ENCODE results near the gene TSR3.

Gene TSR3

DNA sequence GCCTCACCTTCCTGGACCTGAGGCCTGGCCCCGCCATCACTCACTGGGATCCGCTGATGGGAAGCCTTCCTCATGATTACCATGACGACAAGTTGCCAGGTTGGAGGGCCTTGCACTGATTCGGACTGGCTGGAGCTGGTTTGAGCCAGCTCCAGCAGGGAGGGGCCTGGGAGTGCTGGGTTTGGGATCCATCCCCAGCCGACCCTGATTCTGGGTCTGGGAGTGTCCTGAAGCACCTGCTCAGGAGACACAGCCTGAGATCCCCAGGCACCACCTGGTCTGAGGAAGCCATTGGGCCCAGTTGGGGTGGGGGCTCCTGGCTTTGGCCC is 24.1 kb downstream of the TSR3 start:
- H3K4me3 ChIP-seq (ENCODE audit: control insufficient read depth, low read depth, low read length), result no peak overlapping the region
- no peak for DNase-seq (ENCODE audit: low read depth)
- TF ChIP-seq, protein P1, sequence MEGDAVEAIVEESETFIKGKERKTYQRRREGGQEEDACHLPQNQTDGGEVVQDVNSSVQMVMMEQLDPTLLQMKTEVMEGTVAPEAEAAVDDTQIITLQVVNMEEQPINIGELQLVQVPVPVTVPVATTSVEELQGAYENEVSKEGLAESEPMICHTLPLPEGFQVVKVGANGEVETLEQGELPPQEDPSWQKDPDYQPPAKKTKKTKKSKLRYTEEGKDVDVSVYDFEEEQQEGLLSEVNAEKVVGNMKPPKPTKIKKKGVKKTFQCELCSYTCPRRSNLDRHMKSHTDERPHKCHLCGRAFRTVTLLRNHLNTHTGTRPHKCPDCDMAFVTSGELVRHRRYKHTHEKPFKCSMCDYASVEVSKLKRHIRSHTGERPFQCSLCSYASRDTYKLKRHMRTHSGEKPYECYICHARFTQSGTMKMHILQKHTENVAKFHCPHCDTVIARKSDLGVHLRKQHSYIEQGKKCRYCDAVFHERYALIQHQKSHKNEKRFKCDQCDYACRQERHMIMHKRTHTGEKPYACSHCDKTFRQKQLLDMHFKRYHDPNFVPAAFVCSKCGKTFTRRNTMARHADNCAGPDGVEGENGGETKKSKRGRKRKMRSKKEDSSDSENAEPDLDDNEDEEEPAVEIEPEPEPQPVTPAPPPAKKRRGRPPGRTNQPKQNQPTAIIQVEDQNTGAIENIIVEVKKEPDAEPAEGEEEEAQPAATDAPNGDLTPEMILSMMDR (conservative IDR thresholded peaks at IDR 0.05; ENCODE audit: control insufficient read depth, insufficient read depth, low read depth, low read length), result no peak

DNA sequence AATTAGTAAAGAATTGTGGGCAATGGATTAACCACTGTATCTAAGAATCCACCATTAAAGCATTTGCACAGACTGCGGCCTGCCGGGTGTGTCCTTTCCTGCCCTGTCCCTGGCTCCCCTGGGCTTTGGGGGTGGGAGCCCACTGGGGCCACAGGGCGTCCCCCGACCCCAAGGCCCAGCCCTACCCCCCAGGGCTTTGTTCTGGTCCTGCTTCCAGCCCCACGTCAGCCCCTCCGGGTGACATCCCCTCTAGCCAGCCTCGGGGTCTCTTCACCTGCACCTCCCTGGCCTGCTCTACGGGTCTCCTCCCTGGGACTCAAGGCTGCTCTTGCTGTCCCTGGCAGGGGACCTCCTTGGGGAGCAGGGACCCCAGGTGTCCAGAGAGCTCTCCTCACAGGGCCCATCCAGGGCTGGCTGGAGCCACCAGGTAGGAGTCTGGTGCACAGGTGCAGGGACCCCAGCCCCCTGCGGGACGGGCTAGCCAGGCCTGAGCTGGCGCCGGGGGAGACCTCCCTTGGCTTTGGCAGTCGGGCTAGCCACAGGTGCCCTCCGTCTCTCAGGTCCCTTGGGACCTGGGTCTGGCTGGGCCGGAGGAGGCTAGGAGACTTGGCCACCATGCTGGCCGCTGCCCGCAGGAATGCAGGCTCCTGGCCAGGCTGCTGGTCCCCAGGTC is 24.6 kb downstream of the TSR3 start:
- TF ChIP-seq, protein P1 (conservative IDR thresholded peaks at IDR 0.05; ENCODE audit: control insufficient read depth, insufficient read depth, low read depth, low read length), result no peak
- no peak for DNase-seq (ENCODE audit: low read depth)
- H3K4me3 ChIP-seq (ENCODE audit: control insufficient read depth, low read depth, low read length), result no peak overlapping the region

DNA sequence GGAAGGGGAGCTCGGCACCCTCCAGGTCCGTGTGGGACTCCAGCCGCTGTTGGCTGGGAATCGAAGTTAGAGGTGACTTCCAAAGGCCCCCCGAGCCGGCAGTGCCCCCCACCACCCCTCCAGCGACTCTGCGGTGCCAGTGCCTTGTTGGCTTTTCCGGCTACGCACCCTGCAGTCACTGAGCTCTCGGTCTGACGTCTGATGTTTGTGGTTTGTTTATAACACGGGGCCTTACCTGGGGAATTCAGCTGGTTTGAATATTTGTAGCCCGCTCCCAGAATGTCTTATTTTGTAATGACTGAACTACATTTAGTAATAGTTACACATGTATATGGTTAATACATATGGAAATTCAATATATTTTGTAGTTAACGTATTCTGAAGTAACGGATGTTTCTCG is 25.3 kb downstream of the TSR3 start:
- DNase-seq (ENCODE audit: low read depth), result no peak
- TF ChIP-seq, protein P1 (conservative IDR thresholded peaks at IDR 0.05; ENCODE audit: control insufficient read depth, insufficient read depth, low read depth, low read length), result no peak
- H3K4me3 ChIP-seq (ENCODE audit: control insufficient read depth, low read depth, low read length), result no peak overlapping the region

GRCh38 chr16:1325673-1326371 is 25.9 kb downstream of the TSR3 start:
- no peak overlapping the region for H3K4me3 ChIP-seq (ENCODE audit: control insufficient read depth, low read depth, low read length)
- DNase-seq (ENCODE audit: low read depth), result no peak
- TF ChIP-seq, protein P1 (conservative IDR thresholded peaks at IDR 0.05; ENCODE audit: control insufficient read depth, insufficient read depth, low read depth, low read length), result no peak

DNA sequence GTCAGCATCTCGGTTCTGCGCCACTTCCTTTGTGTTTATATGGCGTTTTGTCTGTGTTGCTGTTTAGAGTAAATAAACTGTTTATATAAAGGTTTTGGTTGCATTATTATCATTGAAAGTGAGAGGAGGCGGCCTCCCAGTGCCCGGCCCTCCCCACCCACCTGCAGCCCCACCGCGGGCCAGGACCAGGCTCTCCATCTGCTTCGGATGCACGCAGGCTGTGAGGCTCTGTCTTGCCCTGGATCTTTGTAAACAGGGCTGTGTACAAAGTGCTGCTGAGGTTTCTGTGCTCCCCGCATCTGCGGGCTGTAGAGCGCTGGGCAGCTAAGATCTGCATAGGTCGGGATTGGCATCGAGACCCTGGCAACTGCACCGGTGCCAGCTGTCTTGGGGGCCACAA is 26.4 kb downstream of the TSR3 start:
- no peak for DNase-seq (ENCODE audit: low read depth)
- H3K4me3 ChIP-seq (ENCODE audit: control insufficient read depth, low read depth, low read length), result no peak overlapping the region
- TF ChIP-seq, protein P1 (conservative IDR thresholded peaks at IDR 0.05; ENCODE audit: control insufficient read depth, insufficient read depth, low read depth, low read length), result no peak

GRCh38 chr16:1324286-1324826 is 27.3 kb downstream of the TSR3 start:
- TF ChIP-seq, protein P1 (conservative IDR thresholded peaks at IDR 0.05; ENCODE audit: control insufficient read depth, insufficient read depth, low read depth, low read length), result no peak
- H3K4me3 ChIP-seq (ENCODE audit: control insufficient read depth, low read depth, low read length), result no peak overlapping the region
- no peak for DNase-seq (ENCODE audit: low read depth)
